Gastroesophageal sphincter (tissue), 4 donors: ENCODE data around the gene ZNF575. TPM values are rescaled to one million over a fixed set of nuclear protein-coding genes. Genes with fewer than 3 reads are reported as not detected.

Experiments used
- ATAC-seq: fragments of 150-250 bp; one replicate; pipeline ENCODE4 v1.9.1; 2016; ENCODE audit warnings: mild to moderate bottlenecking, moderate library complexity
- H3K27ac ChIP-seq, 4 donors: fragments of 200-600 bp; sonication (generic) in 3 of 4; 1 replicate in 3 of 4; 2 replicates in 1 of 4; pipeline ENCODE4 v1.5.1; 2016 to 2019
- H3K27me3 ChIP-seq: fragments of 200-600 bp; sonication (generic); one replicate; pipeline ENCODE4 v1.5.1; 2019
- H3K36me3 ChIP-seq, 2 donors: fragments of 200-600 bp; sonication (generic); one replicate each; pipeline ENCODE4 v1.5.1; 2019; ENCODE audit warnings: control low read depth in 1 of 2
- H3K4me1 ChIP-seq, 3 donors: fragments of 200-600 bp; sonication (generic); 1 replicate in 2 of 3; 2 replicates in 1 of 3; pipeline ENCODE4 v1.5.1; 2016 to 2019; ENCODE audit warnings: control low read depth in 2 of 3
- H3K4me3 ChIP-seq, 2 donors: fragments of 200-600 bp; sonication (generic); one replicate each; pipeline ENCODE4 v1.5.1; 2019; ENCODE audit warnings: mild to moderate bottlenecking in 1 of 2, moderate library complexity in 1 of 2
- H3K9me3 ChIP-seq, 3 donors: fragments of 200-600 bp; sonication (generic); one replicate each; pipeline ENCODE4 v1.5.1; 2017 to 2019; ENCODE audit warnings: control low read depth in 2 of 3
- CTCF ChIP-seq, 4 experiments: fragments of 200-600 bp in 2 of 4; fragments of 450-650 bp in 2 of 4; sonication (generic) in 1 of 4; IDR thresholded peaks; one replicate each; pipeline ENCODE4 v1.5.1; 2017 to 2019; ENCODE audit warnings: antibody characterized with exemption in 4 of 4, mild to moderate bottlenecking in 2 of 4, moderate library complexity in 2 of 4
- EP300 ChIP-seq: sonication (generic); formaldehyde crosslinking; IDR thresholded peaks from one replicate; pipeline ENCODE4 v1.6.1; 2017; ENCODE audit warnings: antibody characterized with exemption, mild to moderate bottlenecking
- POLR2A ChIP-seq, 2 donors: fragments of 450-650 bp; IDR thresholded peaks; one replicate each; pipeline ENCODE4 v1.6.1; 2017; ENCODE audit warnings: antibody characterized with exemption in 2 of 2, mild to moderate bottlenecking in 2 of 2, moderate library complexity in 1 of 2
- POLR2AphosphoS5 ChIP-seq: sonication (generic); formaldehyde crosslinking; IDR thresholded peaks from one replicate; pipeline ENCODE4 v1.6.1; 2017; ENCODE audit warnings: antibody characterized with exemption
- WGBS, 2 donors: methylation state at CpG; one replicate each; pipeline ENCODE4 v1.1.5; 2018; ENCODE audit warnings: low coverage in 1 of 2; 5-methylcytosine and 5-hydroxymethylcytosine counted together
- total RNA-seq, 4 donors: library from RNA; depleted of rRNA; stranded (reverse); fragments of >200 nt; gene quantifications; one replicate each; pipeline ENCODE4 v1.1.0, GENCODE V29; 2016

ZNF575 gene
- total RNA-seq, 4 donors from 2014 or later: 0.66 to 3.3 TPM; not detected in 2

GRCh38 chr19:43526884-43527859 is 5.8 kb upstream of the ZNF575 start, which contains the start of gene ETHE1:
Gene ETHE1, minus strand, starts transcription at chr19:43527201. Its CDS starts 24 bp downstream, at chr19:43527177.
- no peaks in the 10 kb centered on the region for H3K27me3 ChIP-seq
- peak within 1 kb of the TSS; percentile 82 to 90 (median 89) for H3K27ac ChIP-seq
- no peaks in the 10 kb centered on the region for H3K9me3 ChIP-seq
- H3K4me1 ChIP-seq: peaks cover 0 to 51% (median 11%) of the 10 kb centered on the region in 3 donors
- 1 to 11% methylated on average over 17 to 24 of the region's 54 CpGs for WGBS, 2 donors
- no peaks in the 10 kb centered on the region for H3K36me3 ChIP-seq
- TF ChIP-seq POLR2A (IDR thresholded peaks at IDR 0.05) (peak; percentile 69 to 78), POLR2AphosphoS5 (peak; percentile 78), EP300 (no peak), CTCF (IDR thresholded peaks at IDR 0.05) (peak in 1 of 4 experiments; percentile 17)
- H3K4me3 ChIP-seq: peak within 1 kb of the TSS; percentile 79 to 91
- ATAC-seq: peak; percentile 88

GRCh38 chr19:43527860-43528622 is 4.9 kb upstream of the ZNF575 start:
- 8 to 24% methylated on average over 9 to 12 of the region's 13 CpGs for WGBS, 2 donors
- ATAC-seq: peak; percentile 47
- Histone ChIP-seq H3K9me3 (no peaks in the 10 kb centered on the region), H3K36me3 (no peaks in the 10 kb centered on the region), H3K27me3 (no peaks in the 10 kb centered on the region), H3K4me3 (peak overlapping the region; percentile 79 to 91), H3K4me1 (peaks cover 0 to 59% (median 11%) of the 10 kb centered on the region in 3 donors), H3K27ac (peak overlapping the region; percentile 82 to 90 (median 89))
- TF ChIP-seq EP300 (no peak), POLR2AphosphoS5 (peak; percentile 8)

- TF ChIP-seq CTCF (IDR thresholded peaks at IDR 0.05) (no peak), EP300 (no peak), POLR2A (IDR thresholded peaks at IDR 0.05) (no peak), POLR2AphosphoS5 (no peak)
- Histone ChIP-seq H3K36me3 (peaks cover 0 to 7% of the 10 kb centered on the region in 2 donors), H3K4me1 (peaks cover 0 to 44% (median 14%) of the 10 kb centered on the region in 3 donors), H3K27ac (peak overlapping the region; percentile 45 to 96 (median 90)), H3K9me3 (no peaks in the 10 kb centered on the region), H3K4me3 (peak overlapping the region; percentile 36 to 70), H3K27me3 (no peaks in the 10 kb centered on the region)
- WGBS, 2 donors: 0% methylated on average over 9 of the region's 16 CpGs; no CpG with 5 or more reads in 1 of the 2 donors
- ATAC-seq: no peak
These were observed 422 bp upstream of the ZNF575 start for GRCh38 chr19:43532571-43532961.

GRCh38 chr19:43533546-43534304 is 737 bp downstream of the ZNF575 start:
- H3K27ac ChIP-seq: peak overlapping the region; percentile 65 to 96 (median 90)
- H3K36me3 ChIP-seq: peaks cover 0 to 18% of the 10 kb centered on the region in 2 donors
- no peaks in the 10 kb centered on the region for H3K27me3 ChIP-seq
- H3K9me3 ChIP-seq: peaks cover 0 to 2% (median 0%) of the 10 kb centered on the region in 3 donors
- H3K4me3 ChIP-seq: peak overlapping the region; percentile 36 to 70
- ATAC-seq: peak; percentile 91
- TF ChIP-seq CTCF (IDR thresholded peaks at IDR 0.05) (no peak), EP300 (no peak), POLR2AphosphoS5 (peak; percentile 57)
- peaks cover 0 to 37% (median 11%) of the 10 kb centered on the region in 3 donors for H3K4me1 ChIP-seq
- 0% methylated on average over 3 to 10 of the region's 41 CpGs for WGBS, 2 donors
